Right lobe of liver (tissue), 4 donors: ENCODE results near the gene GPBAR1.
A peak's percentile ranks its signal among the peaks of the same experiment; 100 is the strongest.

Experiments used
- POLR2A ChIP-seq: fragments of 450-650 bp; IDR thresholded peaks from one replicate; pipeline ENCODE4 v1.6.1; 2017; ENCODE audit warnings: antibody characterized with exemption, mild to moderate bottlenecking
- TF ChIP-seq, protein P1 (sequence below), 4 donors: fragments of 200-600 bp in 3 of 4; fragments of 450-650 bp in 1 of 4; IDR thresholded peaks; one replicate each; pipeline versions ENCODE4 v1.5.1 to v1.8.0; 2016 to 2022; ENCODE audit warnings: antibody characterized with exemption in 4 of 4, mild to moderate bottlenecking in 2 of 4
- donor health status: DM: no; HTN: no; CAD: no.
- donor health status: DM: no; HTN: no; CAD: no.
- donor health status: DM: no; HTN: yes; CAD: no.

DNA sequence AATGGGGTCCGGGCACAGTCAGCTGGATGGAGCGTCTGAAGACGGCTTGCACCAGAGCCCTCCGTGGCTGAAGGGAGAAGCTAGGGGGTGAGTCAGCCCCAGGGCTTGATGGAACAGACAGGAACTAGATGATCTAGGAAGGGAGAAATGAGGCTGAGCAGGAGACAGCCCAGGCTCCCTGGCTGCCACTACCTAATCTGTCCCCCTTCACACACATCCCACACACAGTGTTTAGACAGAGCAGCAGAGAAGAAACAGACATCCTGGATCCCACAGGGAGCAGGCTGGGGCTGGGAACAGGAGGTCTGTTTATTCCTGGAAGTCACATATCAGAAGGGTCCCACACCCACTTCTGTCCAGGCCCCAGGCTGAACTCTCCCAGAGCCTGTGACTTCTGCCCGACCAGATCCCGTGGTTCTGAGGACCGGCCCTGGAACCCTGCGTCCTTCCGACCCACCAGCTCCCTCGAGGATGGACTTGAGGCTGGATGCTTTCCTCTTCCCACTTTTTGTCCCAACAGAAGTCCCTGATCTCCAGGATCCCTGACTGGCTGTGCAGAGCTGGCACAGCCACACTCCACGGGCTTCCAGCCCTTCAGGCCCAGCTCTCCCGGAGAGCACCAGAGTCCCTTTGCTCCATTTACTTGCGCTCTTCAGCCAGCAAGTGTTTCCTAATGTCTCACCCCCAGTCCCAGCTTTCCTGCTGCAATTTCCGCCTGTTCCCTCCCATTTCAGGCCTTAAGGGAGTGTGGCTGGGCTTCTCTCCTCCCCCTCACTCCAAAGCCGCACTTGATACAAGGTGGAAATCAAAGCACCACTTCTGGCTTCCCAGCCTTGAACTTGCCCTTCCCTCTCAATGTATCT is 1.5 kb upstream of the GPBAR1 start:
- peak; percentile 9 for TF ChIP-seq POLR2A
- TF ChIP-seq, protein P1, sequence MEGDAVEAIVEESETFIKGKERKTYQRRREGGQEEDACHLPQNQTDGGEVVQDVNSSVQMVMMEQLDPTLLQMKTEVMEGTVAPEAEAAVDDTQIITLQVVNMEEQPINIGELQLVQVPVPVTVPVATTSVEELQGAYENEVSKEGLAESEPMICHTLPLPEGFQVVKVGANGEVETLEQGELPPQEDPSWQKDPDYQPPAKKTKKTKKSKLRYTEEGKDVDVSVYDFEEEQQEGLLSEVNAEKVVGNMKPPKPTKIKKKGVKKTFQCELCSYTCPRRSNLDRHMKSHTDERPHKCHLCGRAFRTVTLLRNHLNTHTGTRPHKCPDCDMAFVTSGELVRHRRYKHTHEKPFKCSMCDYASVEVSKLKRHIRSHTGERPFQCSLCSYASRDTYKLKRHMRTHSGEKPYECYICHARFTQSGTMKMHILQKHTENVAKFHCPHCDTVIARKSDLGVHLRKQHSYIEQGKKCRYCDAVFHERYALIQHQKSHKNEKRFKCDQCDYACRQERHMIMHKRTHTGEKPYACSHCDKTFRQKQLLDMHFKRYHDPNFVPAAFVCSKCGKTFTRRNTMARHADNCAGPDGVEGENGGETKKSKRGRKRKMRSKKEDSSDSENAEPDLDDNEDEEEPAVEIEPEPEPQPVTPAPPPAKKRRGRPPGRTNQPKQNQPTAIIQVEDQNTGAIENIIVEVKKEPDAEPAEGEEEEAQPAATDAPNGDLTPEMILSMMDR (IDR thresholded peaks at IDR 0.05): no peak
